ENCODE data around the gene MYOF. TPM values are rescaled to one million over a fixed set of nuclear protein-coding genes. Genes with fewer than 3 reads are reported as not detected.
A peak's percentile ranks its signal among the peaks of the same experiment; 100 is the strongest.
"Not testable (repeated sequence)": the region's sequence is repeated elsewhere in the genome, so short reads cannot be mapped to it uniquely, and the experiment has no call there.

MYOF gene
- polyA plus RNA-seq, 3 donors = 9.7 to 29.1 (median 14.5) TPM

DNA sequence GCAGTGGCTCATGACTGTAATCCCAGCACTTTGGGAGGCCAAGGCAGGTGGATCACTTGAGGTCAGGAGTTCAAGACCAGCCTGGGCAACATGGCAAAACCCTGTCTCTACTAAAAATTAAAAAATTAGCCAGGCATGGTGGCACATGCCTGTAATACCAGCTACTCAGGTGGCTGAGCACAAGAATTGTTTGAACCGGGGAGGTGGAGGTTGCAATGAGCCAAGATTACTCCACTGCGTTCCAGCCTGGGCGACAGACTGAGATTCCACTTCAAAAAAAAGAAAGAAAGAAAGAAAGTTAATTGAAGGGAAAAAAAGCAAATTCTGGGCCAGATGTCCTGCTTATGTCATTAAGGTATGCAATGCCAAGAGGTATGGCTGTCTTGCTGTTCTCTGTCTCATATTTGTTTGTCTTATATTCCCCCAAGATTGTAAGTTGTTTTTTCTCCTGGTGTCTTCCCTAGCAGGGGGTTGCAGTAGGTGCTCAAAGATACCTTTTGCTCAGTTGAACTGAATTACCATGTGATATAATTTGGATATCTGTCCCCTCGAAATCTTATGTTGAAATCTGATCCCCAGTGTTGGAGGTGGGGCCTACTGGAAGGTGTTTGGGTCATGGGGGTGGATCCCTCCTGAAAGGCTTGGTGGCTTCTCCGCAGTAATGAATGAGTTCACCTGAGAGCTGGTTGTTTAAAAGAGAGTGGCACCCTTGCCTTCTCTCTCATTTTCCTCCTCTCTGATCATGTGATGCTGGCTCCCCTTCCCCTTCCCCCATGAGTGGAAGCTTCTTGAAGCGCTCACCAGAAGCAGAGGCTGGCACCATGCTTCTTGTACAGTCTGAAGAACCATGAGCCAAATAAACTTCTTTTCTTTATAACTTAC, 60.9 kb downstream of the MYOF start:
- TF ChIP-seq, protein P1, sequence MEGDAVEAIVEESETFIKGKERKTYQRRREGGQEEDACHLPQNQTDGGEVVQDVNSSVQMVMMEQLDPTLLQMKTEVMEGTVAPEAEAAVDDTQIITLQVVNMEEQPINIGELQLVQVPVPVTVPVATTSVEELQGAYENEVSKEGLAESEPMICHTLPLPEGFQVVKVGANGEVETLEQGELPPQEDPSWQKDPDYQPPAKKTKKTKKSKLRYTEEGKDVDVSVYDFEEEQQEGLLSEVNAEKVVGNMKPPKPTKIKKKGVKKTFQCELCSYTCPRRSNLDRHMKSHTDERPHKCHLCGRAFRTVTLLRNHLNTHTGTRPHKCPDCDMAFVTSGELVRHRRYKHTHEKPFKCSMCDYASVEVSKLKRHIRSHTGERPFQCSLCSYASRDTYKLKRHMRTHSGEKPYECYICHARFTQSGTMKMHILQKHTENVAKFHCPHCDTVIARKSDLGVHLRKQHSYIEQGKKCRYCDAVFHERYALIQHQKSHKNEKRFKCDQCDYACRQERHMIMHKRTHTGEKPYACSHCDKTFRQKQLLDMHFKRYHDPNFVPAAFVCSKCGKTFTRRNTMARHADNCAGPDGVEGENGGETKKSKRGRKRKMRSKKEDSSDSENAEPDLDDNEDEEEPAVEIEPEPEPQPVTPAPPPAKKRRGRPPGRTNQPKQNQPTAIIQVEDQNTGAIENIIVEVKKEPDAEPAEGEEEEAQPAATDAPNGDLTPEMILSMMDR (IDR thresholded peaks at IDR 0.05) = no peak
- H3K4me3 Mint-ChIP-seq = no peak overlapping the region
- Histone ChIP-seq H3K79me2 (ENCODE audit: insufficient read depth, low read length) (peaks cover 3% of the 10 kb centered on the region), H3K27me3 (ENCODE audit: control insufficient read depth in 2 of 2, insufficient read depth in 2 of 2, low read length in 2 of 2) (no peaks in the 10 kb centered on the region), H3K4me2 (replicated peaks; ENCODE audit: extremely low read depth, low read length, poor library complexity, severe bottlenecking) (no peak overlapping the region), H3K36me3 (replicated peaks in 1 of 2; ENCODE audit: control insufficient read depth in 1 of 2, insufficient read depth in 2 of 2, low read length in 2 of 2) (peaks cover 33 to 75% of the 10 kb centered on the region in 2 donors), H3K4me1 (ENCODE audit: control insufficient read depth in 1 of 2, insufficient read depth in 2 of 2, low read length in 2 of 2) (peaks cover 11 to 13% of the 10 kb centered on the region in 2 donors), H3K27ac (ENCODE audit: low read depth in 1 of 2, low read length in 2 of 2) (no peak overlapping the region), H2AFZ (ENCODE audit: insufficient read depth, low read depth, low read length, poor library complexity, severe bottlenecking) (no peak overlapping the region), H3K4me3 (replicated peaks in 1 of 3; ENCODE audit: low read depth in 2 of 3, low read length in 3 of 3) (no peak overlapping the region), H3K9ac (ENCODE audit: insufficient read depth, low read length, poor library complexity, severe bottlenecking) (no peak overlapping the region), H4K20me1 (ENCODE audit: insufficient read depth, low read length) (no peaks in the 10 kb centered on the region), H3K9me3 (replicated peaks in 1 of 2; ENCODE audit: control insufficient read depth in 1 of 2, insufficient read depth in 1 of 2, low read length in 2 of 2) (peaks cover 0 to 5% of the 10 kb centered on the region in 2 donors)
- intact Hi-C loops (cut with micrococcal nuclease) = no loop called here
- peaks cover 0 to 8% (median 3%) of the 10 kb centered on the region in 7 donors for H3K9me3 Mint-ChIP-seq
- H3K27me3 Mint-ChIP-seq (ENCODE audit: low read depth in 3 of 3) = peaks cover 2 to 4% (median 3%) of the 10 kb centered on the region in 3 donors
- 93% methylated on average over 5 of the region's 6 CpGs for WGBS (ENCODE audit: insufficient coverage)
- H3K27ac Mint-ChIP-seq = peak overlapping the region in 1 of 7 donors; percentile 16
- peaks cover 18% of the 10 kb centered on the region for H3K4me1 Mint-ChIP-seq
- peaks cover 62 to 84% of the 10 kb centered on the region in 2 donors for H3K36me3 Mint-ChIP-seq
- DNase-seq = no peak

DNA sequence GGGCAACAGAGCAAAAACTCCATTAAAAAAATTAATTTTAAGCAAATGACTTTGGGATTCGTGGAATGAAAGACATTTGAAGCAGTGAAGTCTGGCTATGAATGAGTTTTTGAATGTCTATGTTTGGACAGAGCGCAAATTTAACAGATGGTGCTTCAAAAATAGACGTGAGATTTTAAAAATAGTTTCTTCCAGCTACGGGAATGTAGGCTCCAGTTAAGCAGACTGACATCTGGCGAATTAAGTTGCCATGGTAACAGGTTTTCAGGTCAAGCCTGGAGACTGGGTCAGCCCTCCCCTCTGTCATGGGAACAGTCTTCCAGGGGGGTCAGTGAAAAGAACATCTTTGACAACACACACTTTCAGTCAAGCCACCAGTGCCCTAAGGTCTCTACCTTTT, 62.0 kb downstream of the MYOF start:
- Mint-ChIP-seq H3K4me3 (no peak overlapping the region), H3K9me3 (peaks cover 0 to 8% (median 3%) of the 10 kb centered on the region in 7 donors), H3K4me1 (peaks cover 22% of the 10 kb centered on the region), H3K36me3 (peaks cover 56 to 78% of the 10 kb centered on the region in 2 donors), H3K27me3 (ENCODE audit: low read depth in 3 of 3) (peaks cover 2 to 4% (median 3%) of the 10 kb centered on the region in 3 donors), H3K27ac (peak overlapping the region in 1 of 7 donors; percentile 23)
- H3K9ac ChIP-seq (ENCODE audit: insufficient read depth, low read length, poor library complexity, severe bottlenecking) = no peak overlapping the region
- H3K27ac ChIP-seq (ENCODE audit: low read depth in 1 of 2, low read length in 2 of 2) = no peak overlapping the region
- peaks cover 24 to 64% of the 10 kb centered on the region in 2 donors for H3K36me3 ChIP-seq (replicated peaks in 1 of 2; ENCODE audit: control insufficient read depth in 1 of 2, insufficient read depth in 2 of 2, low read length in 2 of 2)
- no peaks in the 10 kb centered on the region for H3K79me2 ChIP-seq (ENCODE audit: insufficient read depth, low read length)
- no peaks in the 10 kb centered on the region for H3K27me3 ChIP-seq (ENCODE audit: control insufficient read depth in 2 of 2, insufficient read depth in 2 of 2, low read length in 2 of 2)
- intact Hi-C loops (cut with micrococcal nuclease) = no loop called here
- no peak overlapping the region for H3K4me3 ChIP-seq (replicated peaks in 1 of 3; ENCODE audit: low read depth in 2 of 3, low read length in 3 of 3)
- TF ChIP-seq, protein P1 (IDR thresholded peaks at IDR 0.05) = no peak
- H2AFZ ChIP-seq (ENCODE audit: insufficient read depth, low read depth, low read length, poor library complexity, severe bottlenecking) = no peak overlapping the region
- H3K9me3 ChIP-seq (replicated peaks in 1 of 2; ENCODE audit: control insufficient read depth in 1 of 2, insufficient read depth in 1 of 2, low read length in 2 of 2) = peaks cover 0 to 5% of the 10 kb centered on the region in 2 donors
- no peak overlapping the region for H3K4me2 ChIP-seq (replicated peaks; ENCODE audit: extremely low read depth, low read length, poor library complexity, severe bottlenecking)
- peaks cover 11 to 18% of the 10 kb centered on the region in 2 donors for H3K4me1 ChIP-seq (ENCODE audit: control insufficient read depth in 1 of 2, insufficient read depth in 2 of 2, low read length in 2 of 2)
- H4K20me1 ChIP-seq (ENCODE audit: insufficient read depth, low read length) = no peaks in the 10 kb centered on the region
- 84% methylated on average over 5 of the region's 5 CpGs for WGBS (ENCODE audit: insufficient coverage)
- no peak for DNase-seq

DNA sequence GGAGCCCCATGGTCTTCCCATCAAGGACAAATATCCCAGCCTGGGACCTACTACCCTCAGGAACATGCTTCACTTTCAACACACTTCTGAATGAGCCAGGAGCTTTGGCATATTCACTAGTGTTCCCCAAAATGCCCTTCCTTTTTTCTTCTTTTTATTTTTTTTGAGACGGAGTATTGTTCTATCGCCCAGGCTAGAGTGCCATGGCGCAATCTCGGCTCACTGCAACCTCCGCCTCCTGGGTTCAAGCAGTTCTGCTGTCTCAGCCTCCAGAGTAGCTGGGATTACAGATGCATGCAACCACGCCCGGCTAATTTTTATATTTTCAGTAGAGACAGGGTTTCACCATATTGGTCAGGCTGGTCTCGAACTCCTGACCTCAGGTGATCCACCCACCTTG, 63.1 kb downstream of the MYOF start:
- Mint-ChIP-seq H3K27ac (peak overlapping the region; percentile 28 to 85 (median 69)), H3K36me3 (peaks cover 49 to 69% of the 10 kb centered on the region in 2 donors), H3K4me3 (peak overlapping the region in 1 of 2 donors; percentile 15), H3K4me1 (peaks cover 31% of the 10 kb centered on the region)
- not testable (repeated sequence) for H3K9me3 ChIP-seq (replicated peaks in 1 of 2; ENCODE audit: control insufficient read depth in 1 of 2, insufficient read depth in 1 of 2, low read length in 2 of 2); H4K20me1 ChIP-seq (ENCODE audit: insufficient read depth, low read length); H3K27me3 Mint-ChIP-seq (ENCODE audit: low read depth in 3 of 3); H3K4me3 ChIP-seq (replicated peaks in 1 of 3; ENCODE audit: low read depth in 2 of 3, low read length in 3 of 3); H2AFZ ChIP-seq (ENCODE audit: insufficient read depth, low read depth, low read length, poor library complexity, severe bottlenecking); H3K9ac ChIP-seq (ENCODE audit: insufficient read depth, low read length, poor library complexity, severe bottlenecking); H3K4me2 ChIP-seq (replicated peaks; ENCODE audit: extremely low read depth, low read length, poor library complexity, severe bottlenecking); H3K9me3 Mint-ChIP-seq; H3K27me3 ChIP-seq (ENCODE audit: control insufficient read depth in 2 of 2, insufficient read depth in 2 of 2, low read length in 2 of 2); H3K79me2 ChIP-seq (ENCODE audit: insufficient read depth, low read length)
- intact Hi-C loops (cut with micrococcal nuclease) = loop anchor here in 1 of 2 donors (5.0 kb wide), 1 partner anchor 37 kb away; no protein-coding TSS in a partner anchor
- peak overlapping the region in 1 of 2 donors; percentile 64 for H3K27ac ChIP-seq (ENCODE audit: low read depth in 1 of 2, low read length in 2 of 2)
- WGBS (ENCODE audit: insufficient coverage) = 24% methylated on average over 8 of the region's 8 CpGs
- DNase-seq = peak in 2 of 3 donors; percentile 42 to 46
- H3K36me3 ChIP-seq (replicated peaks in 1 of 2; ENCODE audit: control insufficient read depth in 1 of 2, insufficient read depth in 2 of 2, low read length in 2 of 2) = peaks cover 15 to 53% of the 10 kb centered on the region in 2 donors
- H3K4me1 ChIP-seq (ENCODE audit: control insufficient read depth in 1 of 2, insufficient read depth in 2 of 2, low read length in 2 of 2) = peaks cover 17 to 28% of the 10 kb centered on the region in 2 donors
